ENCODE measurements around the gene SDK2. TPM values are rescaled to one million over a fixed set of nuclear protein-coding genes. Genes with fewer than 3 reads are reported as not detected.

SDK2 gene
- total and polyA plus RNA-seq, 4 donors, result 0.15 to 5.3 (median 2.5) TPM

- H3K4me3 ChIP-seq (ENCODE audit: low read length in 2 of 2), result no peak overlapping the region
- no peak for ATAC-seq (ENCODE audit: low FRiP score)
- H3K27me3 ChIP-seq (ENCODE audit: control insufficient read depth in 1 of 2, insufficient read depth in 2 of 2, low read length in 1 of 2), result no peaks in the 10 kb centered on the region
- WGBS, 2 donors, result 45 to 57% methylated on average over 16 of the region's 16 CpGs
- no peak overlapping the region for H3K27ac ChIP-seq (ENCODE audit: low read depth in 1 of 2, low read length in 2 of 2)
- no peaks in the 10 kb centered on the region for H3K4me1 ChIP-seq (ENCODE audit: control insufficient read depth in 1 of 2, insufficient read depth in 2 of 2, low read length in 2 of 2)
- DNase-seq, result no peak
- H3K9me3 ChIP-seq (ENCODE audit: control insufficient read depth, low read length), result no peaks in the 10 kb centered on the region
- intact Hi-C loops (cut with DNase I), result no loop called here
- no peaks in the 10 kb centered on the region for H3K36me3 ChIP-seq (ENCODE audit: control insufficient read depth in 1 of 2, insufficient read depth in 2 of 2, low read length in 1 of 2)
These were observed 57.9 kb downstream of the SDK2 start for GRCh38 chr17:73586275-73586832.

DNA sequence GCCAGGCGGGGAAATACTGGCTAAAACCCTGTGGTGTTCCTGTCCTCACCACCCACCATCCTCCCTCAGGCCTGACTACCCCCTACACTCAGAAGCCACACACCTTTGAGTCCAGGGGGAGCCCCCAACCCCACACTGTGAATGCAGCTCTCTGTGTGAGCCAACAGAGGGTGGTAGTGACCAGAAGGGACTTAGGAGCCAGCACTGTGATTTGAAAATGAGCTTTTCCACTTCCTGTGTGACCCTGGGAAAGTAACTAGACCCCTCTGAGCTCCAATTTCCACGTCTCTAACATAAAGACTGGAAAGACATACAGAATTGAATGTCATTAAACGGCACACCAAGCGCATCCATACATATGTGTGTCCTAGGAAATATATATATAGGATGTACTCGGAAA, 58.7 kb downstream of the SDK2 start:
- intact Hi-C loops (cut with DNase I), result no loop called here
- WGBS, 2 donors, result 89 to 92% methylated on average over 5 of the region's 5 CpGs
- Histone ChIP-seq H3K4me3 (ENCODE audit: low read length in 2 of 2) (no peak overlapping the region), H3K4me1 (ENCODE audit: control insufficient read depth in 1 of 2, insufficient read depth in 2 of 2, low read length in 2 of 2) (no peaks in the 10 kb centered on the region), H3K27ac (ENCODE audit: low read depth in 1 of 2, low read length in 2 of 2) (no peak overlapping the region), H3K27me3 (ENCODE audit: control insufficient read depth in 1 of 2, insufficient read depth in 2 of 2, low read length in 1 of 2) (no peaks in the 10 kb centered on the region), H3K36me3 (ENCODE audit: control insufficient read depth in 1 of 2, insufficient read depth in 2 of 2, low read length in 1 of 2) (no peaks in the 10 kb centered on the region), H3K9me3 (ENCODE audit: control insufficient read depth, low read length) (no peaks in the 10 kb centered on the region)
- no peak for DNase-seq
- ATAC-seq (ENCODE audit: low FRiP score), result no peak

GRCh38 chr17:73584987-73585386, 59.3 kb downstream of the SDK2 start:
- no peak overlapping the region for H3K4me3 ChIP-seq (ENCODE audit: low read length in 2 of 2)
- H3K27me3 ChIP-seq (ENCODE audit: control insufficient read depth in 1 of 2, insufficient read depth in 2 of 2, low read length in 1 of 2), result no peaks in the 10 kb centered on the region
- no peak overlapping the region for H3K27ac ChIP-seq (ENCODE audit: low read depth in 1 of 2, low read length in 2 of 2)
- no peaks in the 10 kb centered on the region for H3K36me3 ChIP-seq (ENCODE audit: control insufficient read depth in 1 of 2, insufficient read depth in 2 of 2, low read length in 1 of 2)
- DNase-seq (no peak), ATAC-seq (ENCODE audit: low FRiP score) (no peak)
- WGBS, 2 donors, result 96 to 99% methylated on average over 5 of the region's 5 CpGs
- no peaks in the 10 kb centered on the region for H3K4me1 ChIP-seq (ENCODE audit: control insufficient read depth in 1 of 2, insufficient read depth in 2 of 2, low read length in 2 of 2)
- intact Hi-C loops (cut with DNase I), result no loop called here
- H3K9me3 ChIP-seq (ENCODE audit: control insufficient read depth, low read length), result no peaks in the 10 kb centered on the region

GRCh38 chr17:73584049-73584448, 60.2 kb downstream of the SDK2 start:
- H3K36me3 ChIP-seq (ENCODE audit: control insufficient read depth in 1 of 2, insufficient read depth in 2 of 2, low read length in 1 of 2), result no peaks in the 10 kb centered on the region
- ATAC-seq (ENCODE audit: low FRiP score), result no peak
- intact Hi-C loops (cut with DNase I), result no loop called here
- no peak for DNase-seq
- no peaks in the 10 kb centered on the region for H3K27me3 ChIP-seq (ENCODE audit: control insufficient read depth in 1 of 2, insufficient read depth in 2 of 2, low read length in 1 of 2)
- H3K27ac ChIP-seq (ENCODE audit: low read depth in 1 of 2, low read length in 2 of 2), result no peak overlapping the region
- H3K4me3 ChIP-seq (ENCODE audit: low read length in 2 of 2), result no peak overlapping the region
- no peaks in the 10 kb centered on the region for H3K9me3 ChIP-seq (ENCODE audit: control insufficient read depth, low read length)
- no peaks in the 10 kb centered on the region for H3K4me1 ChIP-seq (ENCODE audit: control insufficient read depth in 1 of 2, insufficient read depth in 2 of 2, low read length in 2 of 2)
- WGBS, 2 donors, result 86 to 93% methylated on average over 11 of the region's 11 CpGs

DNA sequence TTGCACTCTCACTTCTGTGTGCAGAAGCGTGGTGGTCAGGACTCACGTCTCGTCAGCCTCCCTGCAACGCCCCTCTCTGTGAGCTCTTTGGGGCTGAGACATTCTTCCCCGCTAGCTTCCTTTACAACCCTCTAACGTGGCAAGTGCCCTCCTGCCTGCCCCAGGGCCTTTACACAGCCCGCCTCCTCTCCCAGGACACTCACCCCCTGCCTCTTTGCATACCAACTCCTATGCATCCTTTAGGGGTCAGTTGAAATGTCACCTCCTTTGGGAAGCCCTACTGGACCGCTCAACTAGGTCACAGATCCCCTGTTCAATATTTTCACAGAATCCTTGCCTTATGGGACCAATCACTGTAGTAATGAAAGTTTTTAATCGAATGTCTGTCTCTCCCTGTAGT, 61.4 kb downstream of the SDK2 start:
- H3K4me3 ChIP-seq (ENCODE audit: low read length in 2 of 2), result no peak overlapping the region
- no peaks in the 10 kb centered on the region for H3K9me3 ChIP-seq (ENCODE audit: control insufficient read depth, low read length)
- intact Hi-C loops (cut with DNase I), result no loop called here
- H3K27me3 ChIP-seq (ENCODE audit: control insufficient read depth in 1 of 2, insufficient read depth in 2 of 2, low read length in 1 of 2), result no peaks in the 10 kb centered on the region
- ATAC-seq (ENCODE audit: low FRiP score) (no peak), DNase-seq (no peak)
- no peak overlapping the region for H3K27ac ChIP-seq (ENCODE audit: low read depth in 1 of 2, low read length in 2 of 2)
- H3K36me3 ChIP-seq (ENCODE audit: control insufficient read depth in 1 of 2, insufficient read depth in 2 of 2, low read length in 1 of 2), result no peaks in the 10 kb centered on the region
- H3K4me1 ChIP-seq (ENCODE audit: control insufficient read depth in 1 of 2, insufficient read depth in 2 of 2, low read length in 2 of 2), result no peaks in the 10 kb centered on the region
- WGBS, 2 donors, result 83 to 86% methylated on average over 9 of the region's 9 CpGs

DNA sequence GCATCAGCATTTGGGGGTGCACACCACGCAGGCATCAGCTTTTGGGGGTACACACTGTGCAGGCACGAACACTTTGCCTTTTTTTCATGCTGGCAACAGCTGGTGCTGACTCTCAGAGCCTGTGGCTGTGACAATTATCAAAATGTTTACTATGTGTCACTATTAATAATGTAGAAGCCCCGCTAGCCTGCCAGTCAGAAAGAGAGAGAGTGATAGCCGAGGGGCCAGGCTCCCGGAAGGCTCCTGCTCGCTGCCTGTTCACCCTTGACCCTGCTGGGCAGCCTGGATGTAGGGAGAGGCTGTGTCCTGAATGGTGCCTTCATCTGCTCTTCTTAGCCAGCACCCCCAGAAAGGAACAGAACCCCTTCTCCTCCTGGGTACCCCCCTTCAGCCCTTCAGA, 61.9 kb downstream of the SDK2 start:
- Histone ChIP-seq H3K9me3 (ENCODE audit: control insufficient read depth, low read length) (no peaks in the 10 kb centered on the region), H3K36me3 (ENCODE audit: control insufficient read depth in 1 of 2, insufficient read depth in 2 of 2, low read length in 1 of 2) (no peaks in the 10 kb centered on the region), H3K4me1 (ENCODE audit: control insufficient read depth in 1 of 2, insufficient read depth in 2 of 2, low read length in 2 of 2) (no peaks in the 10 kb centered on the region), H3K27ac (ENCODE audit: low read depth in 1 of 2, low read length in 2 of 2) (no peak overlapping the region), H3K4me3 (ENCODE audit: low read length in 2 of 2) (no peak overlapping the region), H3K27me3 (ENCODE audit: control insufficient read depth in 1 of 2, insufficient read depth in 2 of 2, low read length in 1 of 2) (no peaks in the 10 kb centered on the region)
- intact Hi-C loops (cut with DNase I), result no loop called here
- no peak for DNase-seq
- no peak for ATAC-seq (ENCODE audit: low FRiP score)
- WGBS, 2 donors, result 71 to 80% methylated on average over 6 of the region's 6 CpGs

GRCh38 chr17:73581379-73581778, 62.9 kb downstream of the SDK2 start:
- no peaks in the 10 kb centered on the region for H3K27me3 ChIP-seq (ENCODE audit: control insufficient read depth in 1 of 2, insufficient read depth in 2 of 2, low read length in 1 of 2)
- WGBS, 2 donors, result 91 to 93% methylated on average over 7 of the region's 7 CpGs

DNA sequence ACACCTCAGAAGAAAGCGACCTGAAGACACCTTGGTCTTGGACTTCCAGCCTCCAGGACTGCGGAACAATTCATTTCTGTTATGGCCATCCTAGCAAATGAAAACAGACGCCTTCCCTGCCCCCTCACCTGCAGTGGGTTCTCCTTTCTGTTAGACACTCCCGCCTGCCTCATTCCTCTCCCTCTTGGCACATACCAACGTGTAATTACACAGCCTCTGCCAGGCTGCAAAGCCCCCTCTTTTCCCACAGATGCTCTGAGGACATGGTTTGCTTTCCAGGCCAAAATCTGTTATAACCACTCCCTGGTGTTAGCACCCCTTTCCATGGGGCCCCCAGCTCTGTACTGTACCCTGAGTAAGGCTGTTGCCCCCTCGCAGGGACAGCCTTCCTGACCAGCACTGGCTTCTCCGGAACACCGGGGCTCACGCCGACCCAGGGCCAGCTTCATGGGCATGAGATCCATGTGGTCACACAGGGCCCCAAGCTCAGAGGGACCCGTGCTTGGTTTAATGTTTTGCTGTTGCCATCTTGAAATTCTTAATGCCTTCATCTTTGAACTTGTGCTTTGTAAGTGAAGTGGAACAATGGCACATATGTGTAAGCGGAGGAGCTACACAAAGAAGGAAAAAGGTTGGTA, 64.1 kb downstream of the SDK2 start:
- Histone ChIP-seq H3K27me3 (ENCODE audit: control insufficient read depth in 1 of 2, insufficient read depth in 2 of 2, low read length in 1 of 2) (no peaks in the 10 kb centered on the region), H3K27ac (ENCODE audit: low read depth in 1 of 2, low read length in 2 of 2) (no peak overlapping the region), H3K4me3 (ENCODE audit: low read length in 2 of 2) (no peak overlapping the region), H3K4me1 (ENCODE audit: control insufficient read depth in 1 of 2, insufficient read depth in 2 of 2, low read length in 2 of 2) (no peaks in the 10 kb centered on the region), H3K36me3 (ENCODE audit: control insufficient read depth in 1 of 2, insufficient read depth in 2 of 2, low read length in 1 of 2) (no peaks in the 10 kb centered on the region), H3K9me3 (ENCODE audit: control insufficient read depth, low read length) (no peaks in the 10 kb centered on the region)
- intact Hi-C loops (cut with DNase I), result no loop called here
- 92 to 95% methylated on average over 12 of the region's 12 CpGs for WGBS, 2 donors
- DNase-seq, result no peak
- no peak for ATAC-seq (ENCODE audit: low FRiP score)

More at GRCh38 chr17:73581379-73581778, 62.9 kb downstream of the SDK2 start:
- DNase-seq, result no peak
- ATAC-seq (ENCODE audit: low FRiP score), result no peak
- no peak overlapping the region for H3K4me3 ChIP-seq (ENCODE audit: low read length in 2 of 2)
- H3K36me3 ChIP-seq (ENCODE audit: control insufficient read depth in 1 of 2, insufficient read depth in 2 of 2, low read length in 1 of 2), result no peaks in the 10 kb centered on the region
- no peak overlapping the region for H3K27ac ChIP-seq (ENCODE audit: low read depth in 1 of 2, low read length in 2 of 2)
- intact Hi-C loops (cut with DNase I), result no loop called here
- no peaks in the 10 kb centered on the region for H3K9me3 ChIP-seq (ENCODE audit: control insufficient read depth, low read length)
- H3K4me1 ChIP-seq (ENCODE audit: control insufficient read depth in 1 of 2, insufficient read depth in 2 of 2, low read length in 2 of 2), result no peaks in the 10 kb centered on the region

- Histone ChIP-seq H3K9me3 (ENCODE audit: control insufficient read depth, low read length) (no peaks in the 10 kb centered on the region), H3K4me1 (ENCODE audit: control insufficient read depth in 1 of 2, insufficient read depth in 2 of 2, low read length in 2 of 2) (no peaks in the 10 kb centered on the region), H3K27me3 (ENCODE audit: control insufficient read depth in 1 of 2, insufficient read depth in 2 of 2, low read length in 1 of 2) (no peaks in the 10 kb centered on the region), H3K27ac (ENCODE audit: low read depth in 1 of 2, low read length in 2 of 2) (no peak overlapping the region), H3K4me3 (ENCODE audit: low read length in 2 of 2) (no peak overlapping the region), H3K36me3 (ENCODE audit: control insufficient read depth in 1 of 2, insufficient read depth in 2 of 2, low read length in 1 of 2) (no peaks in the 10 kb centered on the region)
- DNase-seq, result no peak
- ATAC-seq (ENCODE audit: low FRiP score), result no peak
- intact Hi-C loops (cut with DNase I), result loop anchor here in 1 of 2 donors (10.0 kb wide), 1 partner anchor 598 kb away; no protein-coding TSS in a partner anchor
- 88 to 90% methylated on average over 6 of the region's 6 CpGs for WGBS, 2 donors
These were observed 67.6 kb downstream of the SDK2 start for GRCh38 chr17:73576556-73577098.
